Astrocyte (in vitro differentiated cells and primary cell): ENCODE results near the gene CAPS.

Experiments
- CTCF ChIP-seq: IDR thresholded peaks from 2 replicates; pipeline ENCODE4 v1.5.1; 2011; ENCODE audit warnings: low read depth, mild to moderate bottlenecking, inconsistent platforms, low read length, moderate library complexity; ENCODE audit not compliant: insufficient read depth
- EZH2 ChIP-seq: IDR thresholded peaks from 2 replicates; pipeline ENCODE4 v1.6.1; 2012; ENCODE audit warnings: mild to moderate bottlenecking, low read length, inconsistent platforms; ENCODE audit not compliant: insufficient read depth

GRCh38 chr19:5953030-5953589 lies 39.1 kb downstream of the CAPS start:
- TF ChIP-seq CTCF: no peak
- TF ChIP-seq EZH2: no peak
